A549 (cell line): Measurements from ENCODE around the gene YIPF1. TPM values are rescaled to one million over a fixed set of nuclear protein-coding genes. Genes with fewer than 3 reads are reported as not detected.

Experiments
- ATAC-seq, 2 experiments: fragments of 200-7000 bp in 1 of 2; fragments of >200 bp in 1 of 2; cut with Nextera tagmentation in 1 of 2; cut with Tn5 transposase in 1 of 2; 3 replicates each; pipeline versions ENCODE4 v1.8.0 to v1.9.1; 2018 to 2020; ENCODE audit warnings: mild to moderate bottlenecking in 1 of 2, moderate library complexity in 1 of 2
- CTCF ChIA-PET: fragments of 300-600 bp; sonication (Branson Sonifier 250); formaldehyde crosslinking; extraction: SDS; loops from one replicate; lab custom pipeline; 2021; ENCODE audit warnings: antibody characterized with exemption, inconsistent platforms; lab: Yijun Ruan, JAX
- POLR2A ChIA-PET: fragments of 350-600 bp; formaldehyde crosslinking; extraction: SDS; loops from one replicate; lab custom pipeline; 2021; ENCODE audit warnings: antibody characterized with exemption, inconsistent platforms; lab: Yijun Ruan, JAX
- DNase-seq, 2 experiments: peaks; one replicate each; pipeline versions ENCODE4 v3.0.0 to v3.0.0-alpha.2; 2011 to 2016; ENCODE audit warnings: low read depth in 1 of 2, low spot score in 1 of 2
- FAIRE-seq: peaks from 2 replicates; lab custom pipeline; 2011; peaks lifted over from hg19 to GRCh38; lab: Jason Lieb, UNC
- H3K27ac ChIP-seq, 2 experiments: fragments of >200 bp; sonication (Bioruptor Twin); formaldehyde crosslinking; 3 replicates each; pipeline ENCODE4 v1.5.1; 2016 to 2017
- H3K4me1 ChIP-seq: fragments of >200 bp; sonication (Bioruptor Twin); formaldehyde crosslinking; 3 replicates; pipeline ENCODE4 v1.6.1; 2016
- H3K4me2 ChIP-seq: fragments of >200 bp; sonication (Bioruptor Twin); formaldehyde crosslinking; 3 replicates; pipeline ENCODE4 v1.6.1; 2016
- H3K4me3 ChIP-seq: fragments of >200 bp; sonication (Bioruptor Twin); formaldehyde crosslinking; 3 replicates; pipeline ENCODE4 v1.5.1; 2016
- H3K9me3 ChIP-seq: fragments of >200 bp; sonication (Bioruptor Twin); formaldehyde crosslinking; 3 replicates; pipeline ENCODE4 v1.6.1; 2016
- ESRRA ChIP-seq: fragments of 150-350 bp; IDR thresholded peaks from 2 replicates; pipeline ENCODE4 v1.6.1; 2014; ENCODE audit warnings: mild to moderate bottlenecking, low read length, borderline replicate concordance
- FOSB ChIP-seq: fragments of 250-450 bp; sonication (Bioruptor Pico); IDR thresholded peaks from 2 replicates; pipeline ENCODE4 v1.5.0; 2020; ENCODE audit warnings: mild to moderate bottlenecking, moderate library complexity
- POLR2AphosphoS2 ChIP-seq: conservative IDR thresholded peaks from 2 replicates; pipeline ENCODE4 v1.6.1; 2012; ENCODE audit warnings: low read length, improper control_type of control experiment, inconsistent platforms
- TP53 ChIP-seq: fragments of 250-450 bp; sonication (Bioruptor Pico); IDR thresholded peaks from 2 replicates; pipeline ENCODE4 v1.5.0; 2021; ENCODE audit warnings: mild to moderate bottlenecking, moderate library complexity
- ZFP36 ChIP-seq: fragments of 450-650 bp; IDR thresholded peaks from 2 replicates; pipeline ENCODE4 v1.6.1; 2014; ENCODE audit warnings: borderline replicate concordance; ENCODE audit not compliant: partially characterized antibody
- WGBS: methylation state at CpG from one replicate; pipeline ENCODE4 v1.1.6; 2017; ENCODE audit errors: missing lambda C conversion rate; 5-methylcytosine and 5-hydroxymethylcytosine counted together
- polyA plus RNA-seq, 4 experiments: library from polyadenylated mRNA; depleted of rRNA in 3 of 4; stranded (reverse); fragments of >200 nt; fragmentation: RNase III in 1 of 4; extraction: RNeasy Plus Mini Kit Qiagen cat#74134 plus additional on column Dnase treatment in 1 of 4; gene quantifications; 2 replicates in 3 of 4; 3 replicates in 1 of 4; pipeline ENCODE4 v1.2.3, GENCODE V29; 2011 to 2017
- small RNA-seq, 6 experiments: library from RNA; depleted of rRNA; stranded (forward); fragments of <200 nt; gene quantifications; one replicate each; pipeline ENCODE3, GENCODE V24; 2012
- TF ChIP-seq, protein P1 (sequence below): fragments of 150-350 bp; IDR thresholded peaks from 2 replicates; pipeline ENCODE4 v1.6.1; 2014; ENCODE audit warnings: low read depth, mild to moderate bottlenecking, low read length
- TF ChIP-seq, protein P2 (sequence below): fragments of >200 bp; sonication (Bioruptor Twin); formaldehyde crosslinking; IDR thresholded peaks from 3 replicates; pipeline ENCODE4 v1.6.1; 2016
- TF ChIP-seq, protein P3 (sequence below): fragments of 250-450 bp; sonication (Bioruptor Pico); IDR thresholded peaks from 2 replicates; pipeline ENCODE4 v1.5.0; 2021; ENCODE audit warnings: mild to moderate bottlenecking, moderate library complexity, borderline replicate concordance
- TF ChIP-seq, protein P4 (sequence below): IDR thresholded peaks from 2 replicates; pipeline ENCODE4 v1.6.1; 2012
- TF ChIP-seq, protein P5 (sequence below): fragments of 450-650 bp; IDR thresholded peaks from 2 replicates; pipeline ENCODE4 v1.6.1; 2014; ENCODE audit warnings: antibody characterized with exemption

The YIPF1 gene
- polyA plus RNA-seq, 2 of the 4 experiments (the other 2 are of a cell fraction): 15.4 to 30.1 TPM

DNA sequence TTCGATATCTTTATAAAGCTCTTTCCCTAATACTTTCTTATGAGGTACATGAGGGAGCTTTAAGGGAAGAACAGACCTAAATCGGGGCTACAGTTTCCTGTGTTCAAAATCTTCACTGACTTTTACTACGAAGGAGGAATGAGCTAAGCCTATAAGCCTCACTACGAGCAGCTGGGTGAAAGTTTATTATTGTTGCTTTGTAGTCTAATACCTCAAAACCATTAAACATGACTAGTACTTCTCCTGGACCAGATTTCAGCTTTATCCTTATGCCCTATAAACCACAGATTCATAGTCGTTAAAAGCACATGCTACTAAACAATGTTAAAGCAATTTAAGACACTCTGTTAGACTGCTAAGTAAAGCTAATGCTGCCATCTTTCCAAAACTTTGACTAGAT lies 81.7 kb downstream of the YIPF1 start:
- H3K4me3 ChIP-seq: no peak overlapping the region
- H3K4me1 ChIP-seq: no peaks in the 10 kb centered on the region; the same call in 2 of the 3 replicates
- TF ChIP-seq, protein P1, sequence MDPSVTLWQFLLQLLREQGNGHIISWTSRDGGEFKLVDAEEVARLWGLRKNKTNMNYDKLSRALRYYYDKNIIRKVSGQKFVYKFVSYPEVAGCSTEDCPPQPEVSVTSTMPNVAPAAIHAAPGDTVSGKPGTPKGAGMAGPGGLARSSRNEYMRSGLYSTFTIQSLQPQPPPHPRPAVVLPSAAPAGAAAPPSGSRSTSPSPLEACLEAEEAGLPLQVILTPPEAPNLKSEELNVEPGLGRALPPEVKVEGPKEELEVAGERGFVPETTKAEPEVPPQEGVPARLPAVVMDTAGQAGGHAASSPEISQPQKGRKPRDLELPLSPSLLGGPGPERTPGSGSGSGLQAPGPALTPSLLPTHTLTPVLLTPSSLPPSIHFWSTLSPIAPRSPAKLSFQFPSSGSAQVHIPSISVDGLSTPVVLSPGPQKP: no peak
- TF ChIP-seq, protein P2, sequence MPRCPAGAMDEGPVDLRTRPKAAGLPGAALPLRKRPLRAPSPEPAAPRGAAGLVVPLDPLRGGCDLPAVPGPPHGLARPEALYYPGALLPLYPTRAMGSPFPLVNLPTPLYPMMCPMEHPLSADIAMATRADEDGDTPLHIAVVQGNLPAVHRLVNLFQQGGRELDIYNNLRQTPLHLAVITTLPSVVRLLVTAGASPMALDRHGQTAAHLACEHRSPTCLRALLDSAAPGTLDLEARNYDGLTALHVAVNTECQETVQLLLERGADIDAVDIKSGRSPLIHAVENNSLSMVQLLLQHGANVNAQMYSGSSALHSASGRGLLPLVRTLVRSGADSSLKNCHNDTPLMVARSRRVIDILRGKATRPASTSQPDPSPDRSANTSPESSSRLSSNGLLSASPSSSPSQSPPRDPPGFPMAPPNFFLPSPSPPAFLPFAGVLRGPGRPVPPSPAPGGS: no peak
- TF ChIP-seq, protein P3, sequence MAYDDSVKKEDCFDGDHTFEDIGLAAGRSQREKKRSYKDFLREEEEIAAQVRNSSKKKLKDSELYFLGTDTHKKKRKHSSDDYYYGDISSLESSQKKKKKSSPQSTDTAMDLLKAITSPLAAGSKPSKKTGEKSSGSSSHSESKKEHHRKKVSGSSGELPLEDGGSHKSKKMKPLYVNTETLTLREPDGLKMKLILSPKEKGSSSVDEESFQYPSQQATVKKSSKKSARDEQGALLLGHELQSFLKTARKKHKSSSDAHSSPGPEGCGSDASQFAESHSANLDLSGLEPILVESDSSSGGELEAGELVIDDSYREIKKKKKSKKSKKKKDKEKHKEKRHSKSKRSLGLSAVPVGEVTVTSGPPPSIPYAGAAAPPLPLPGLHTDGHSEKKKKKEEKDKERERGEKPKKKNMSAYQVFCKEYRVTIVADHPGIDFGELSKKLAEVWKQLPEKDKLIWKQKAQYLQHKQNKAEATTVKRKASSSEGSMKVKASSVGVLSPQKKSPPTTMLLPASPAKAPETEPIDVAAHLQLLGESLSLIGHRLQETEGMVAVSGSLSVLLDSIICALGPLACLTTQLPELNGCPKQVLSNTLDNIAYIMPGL: no peak
- TF ChIP-seq FOSB (CRISPR knock-in tag): no peak
- 85% methylated on average over 5 of the region's 5 CpGs for WGBS
- DNase-seq (no peak), ATAC-seq (no peak), FAIRE-seq (no peak)
- CTCF ChIA-PET: interaction anchor here (0.5 kb wide), 1 partner anchor 877 kb away, joined by 3 read pairs; no protein-coding TSS in a partner anchor
- POLR2A ChIA-PET: no interaction called here
- H3K27ac ChIP-seq: no peak overlapping the region
- no peaks in the 10 kb centered on the region for H3K9me3 ChIP-seq
- no peak overlapping the region for H3K4me2 ChIP-seq

DNA sequence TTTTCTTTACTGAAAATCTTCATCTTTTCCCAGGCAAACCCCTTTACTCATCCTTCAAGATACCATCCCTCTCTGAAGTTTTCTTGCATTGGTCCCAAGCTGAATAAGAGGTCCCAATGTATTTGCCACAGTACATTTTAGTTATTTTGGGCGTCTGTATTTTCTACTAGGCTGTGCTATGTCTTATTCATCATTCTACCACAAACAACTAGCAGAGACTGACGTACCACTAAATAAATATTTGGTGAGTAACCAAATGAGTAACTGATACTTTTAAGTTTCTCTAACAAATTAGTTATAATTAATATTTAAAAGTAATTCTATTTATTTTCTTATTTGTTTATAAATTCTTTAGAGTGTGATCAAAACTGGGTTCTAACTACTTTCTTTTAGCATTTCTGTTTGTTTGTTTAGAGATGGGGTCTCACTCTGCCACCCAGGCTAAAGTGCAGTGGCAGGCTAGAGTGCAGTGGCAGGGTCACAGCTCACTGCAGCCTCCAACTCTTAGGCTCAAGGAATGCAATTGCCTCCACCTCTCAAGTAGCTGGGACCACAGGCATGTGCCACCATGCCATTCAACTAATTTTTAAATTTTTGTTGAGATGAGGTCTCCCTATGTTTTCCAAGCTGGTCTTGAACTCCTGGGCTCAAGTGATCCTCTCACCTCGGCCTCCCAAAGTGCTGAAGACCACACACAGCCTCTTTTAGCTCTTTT lies 84.6 kb downstream of the YIPF1 start:
- ATAC-seq (no peak), DNase-seq (no peak), FAIRE-seq (no peak)
- 70% methylated on average over 3 of the region's 3 CpGs for WGBS
- H3K9me3 ChIP-seq: no peaks in the 10 kb centered on the region
- H3K4me1 ChIP-seq: no peaks in the 10 kb centered on the region
- H3K4me3 ChIP-seq: no peak overlapping the region
- ChIA-PET CTCF (no interaction called here), POLR2A (no interaction called here)
- no peak overlapping the region for H3K27ac ChIP-seq
- H3K4me2 ChIP-seq: no peak overlapping the region
- TF ChIP-seq POLR2AphosphoS2: no peak

DNA sequence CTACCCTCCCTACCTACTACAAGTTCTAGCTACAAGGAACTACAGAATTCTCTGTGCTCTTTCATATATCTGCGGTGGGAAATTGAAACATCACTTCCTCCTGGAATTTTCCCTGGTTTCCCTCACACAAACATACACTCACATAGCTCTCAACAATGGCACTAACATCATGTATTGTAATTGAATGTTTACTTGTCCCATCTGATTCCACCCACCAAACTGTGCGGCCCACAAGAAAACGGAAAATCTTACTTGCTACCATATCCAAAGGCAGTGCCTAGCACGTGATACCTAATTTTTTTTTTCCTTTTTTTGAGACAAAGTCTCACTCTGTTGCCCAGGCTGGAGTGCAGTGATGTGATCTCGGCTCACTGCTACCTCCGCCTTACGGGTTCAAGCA lies 85.4 kb downstream of the YIPF1 start:
- no peak for ATAC-seq

More for the DNA sequence above, 85.4 kb downstream of the YIPF1 start:
- H3K4me2 ChIP-seq: no peak overlapping the region
- FAIRE-seq: no peak
- no peaks in the 10 kb centered on the region for H3K9me3 ChIP-seq
- TF ChIP-seq, protein P1: no peak
- no peak for TF ChIP-seq ESRRA
- TF ChIP-seq, protein P4, sequence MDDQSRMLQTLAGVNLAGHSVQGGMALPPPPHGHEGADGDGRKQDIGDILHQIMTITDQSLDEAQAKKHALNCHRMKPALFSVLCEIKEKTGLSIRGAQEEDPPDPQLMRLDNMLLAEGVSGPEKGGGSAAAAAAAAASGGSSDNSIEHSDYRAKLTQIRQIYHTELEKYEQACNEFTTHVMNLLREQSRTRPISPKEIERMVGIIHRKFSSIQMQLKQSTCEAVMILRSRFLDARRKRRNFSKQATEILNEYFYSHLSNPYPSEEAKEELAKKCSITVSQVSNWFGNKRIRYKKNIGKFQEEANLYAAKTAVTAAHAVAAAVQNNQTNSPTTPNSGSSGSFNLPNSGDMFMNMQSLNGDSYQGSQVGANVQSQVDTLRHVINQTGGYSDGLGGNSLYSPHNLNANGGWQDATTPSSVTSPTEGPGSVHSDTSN: no peak
- TF ChIP-seq ZFP36: no peak
- no peak for TF ChIP-seq TP53 (CRISPR knock-in tag)
- TF ChIP-seq, protein P5, sequence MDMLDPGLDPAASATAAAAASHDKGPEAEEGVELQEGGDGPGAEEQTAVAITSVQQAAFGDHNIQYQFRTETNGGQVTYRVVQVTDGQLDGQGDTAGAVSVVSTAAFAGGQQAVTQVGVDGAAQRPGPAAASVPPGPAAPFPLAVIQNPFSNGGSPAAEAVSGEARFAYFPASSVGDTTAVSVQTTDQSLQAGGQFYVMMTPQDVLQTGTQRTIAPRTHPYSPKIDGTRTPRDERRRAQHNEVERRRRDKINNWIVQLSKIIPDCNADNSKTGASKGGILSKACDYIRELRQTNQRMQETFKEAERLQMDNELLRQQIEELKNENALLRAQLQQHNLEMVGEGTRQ: no peak
- TF ChIP-seq, protein P3: no peak
- no peaks in the 10 kb centered on the region for H3K4me1 ChIP-seq
- 92% methylated on average over 7 of the region's 7 CpGs for WGBS
- no peak overlapping the region for H3K27ac ChIP-seq
- no peak overlapping the region for H3K4me3 ChIP-seq
- DNase-seq: no peak
- ChIA-PET POLR2A (no interaction called here), CTCF (no interaction called here)

Small RNA genes within 50 kb of the gene (small RNA-seq; reads per million reads assigned to genes)
- 0 reads per million in 6 experiments for gene AL049745.1

Other genes with a start within 250 kb of the YIPF1 start
- not detected in 2 replicates for gene GLIS1, start 150.6 kb downstream of the YIPF1 start, polyA plus RNA-seq (2011; rRNA removed)
- gene GLIS1, start 150.6 kb downstream of the YIPF1 start, polyA plus RNA-seq (2017; fragmentation: RNase III; extraction: RNeasy Plus Mini Kit Qiagen cat#74134 plus additional on column Dnase treatment): 0.04 TPM in 2 of 3 replicates, not detected in the other
- gene NDC1, start 51.5 kb downstream of the YIPF1 start, polyA plus RNA-seq (2011; rRNA removed): 39.1 and 49.5 TPM in 2 replicates
- gene NDC1, start 51.5 kb downstream of the YIPF1 start, polyA plus RNA-seq (2017; fragmentation: RNase III; extraction: RNeasy Plus Mini Kit Qiagen cat#74134 plus additional on column Dnase treatment): 25.7 to 27.8 TPM (median 26.4 TPM) in 3 replicates
- 0.13 TPM in 1 of 2 replicates, not detected in the other for gene DIO1, start 4.4 kb upstream of the YIPF1 start, polyA plus RNA-seq (2011; rRNA removed)
- gene DIO1, start 4.4 kb upstream of the YIPF1 start, polyA plus RNA-seq (2017; fragmentation: RNase III; extraction: RNeasy Plus Mini Kit Qiagen cat#74134 plus additional on column Dnase treatment): not detected in 3 replicates
- gene IFT25, start 55.9 kb upstream of the YIPF1 start, polyA plus RNA-seq (2011; rRNA removed): 37.0 and 49.4 TPM in 2 replicates
- 39.0 to 41.4 TPM (median 41.3 TPM) in 3 replicates for gene IFT25, start 55.9 kb upstream of the YIPF1 start, polyA plus RNA-seq (2017; fragmentation: RNase III; extraction: RNeasy Plus Mini Kit Qiagen cat#74134 plus additional on column Dnase treatment)
- 35.1 TPM in 2 replicates for gene LRRC42, start 56.6 kb upstream of the YIPF1 start, polyA plus RNA-seq (2011; rRNA removed)
- 27.6 to 31.5 TPM (median 29.7 TPM) in 3 replicates for gene LRRC42, start 56.6 kb upstream of the YIPF1 start, polyA plus RNA-seq (2017; fragmentation: RNase III; extraction: RNeasy Plus Mini Kit Qiagen cat#74134 plus additional on column Dnase treatment)
- 0.06 and 0.12 TPM in 2 replicates for gene LDLRAD1, start 128.4 kb upstream of the YIPF1 start, polyA plus RNA-seq (2011; rRNA removed)
- gene LDLRAD1, start 128.4 kb upstream of the YIPF1 start, polyA plus RNA-seq (2017; fragmentation: RNase III; extraction: RNeasy Plus Mini Kit Qiagen cat#74134 plus additional on column Dnase treatment): not detected in 3 replicates
- 225 and 259 TPM in 2 replicates for gene TMEM59, start 163.4 kb upstream of the YIPF1 start, polyA plus RNA-seq (2011; rRNA removed)
- 97.2 to 120 TPM (median 114 TPM) in 3 replicates for gene TMEM59, start 163.4 kb upstream of the YIPF1 start, polyA plus RNA-seq (2017; fragmentation: RNase III; extraction: RNeasy Plus Mini Kit Qiagen cat#74134 plus additional on column Dnase treatment)
- gene TCEANC2, start 163.8 kb upstream of the YIPF1 start, polyA plus RNA-seq (2011; rRNA removed): 3.4 and 3.5 TPM in 2 replicates
- 1.6 to 2.0 TPM (median 1.9 TPM) in 3 replicates for gene TCEANC2, start 163.8 kb upstream of the YIPF1 start, polyA plus RNA-seq (2017; fragmentation: RNase III; extraction: RNeasy Plus Mini Kit Qiagen cat#74134 plus additional on column Dnase treatment)